Endothelial cell of umbilical vein (primary cell): Measurements from ENCODE around the gene EPHA10. TPM values are rescaled to one million over a fixed set of nuclear protein-coding genes. Genes with fewer than 3 reads are reported as not detected.

Source experiments
- BruUV-seq: library from RNA; stranded (reverse); fragments of 400-500 nt; replicated peaks from 2 replicates; lab custom pipeline; 2021; lab: Mats Ljungman, UMichigan
- CTCF ChIA-PET: fragments of 300-600, 350-600 bp; sonication (Branson Sonifier 250); formaldehyde crosslinking; loops from one replicate; lab custom pipeline; 2021; ENCODE audit warnings: antibody characterized with exemption, inconsistent platforms; lab: Charles Lee
- POLR2A ChIA-PET: fragments of 300-600, 350-600 bp; sonication (Branson Sonifier 250); formaldehyde crosslinking; loops from one replicate; lab custom pipeline; 2021; ENCODE audit warnings: antibody characterized with exemption, inconsistent platforms; lab: Charles Lee
- DNase-seq: peaks from one replicate; pipeline ENCODE4 v3.0.0-alpha.2; 2011; ENCODE audit warnings: low read depth, low spot score
- FAIRE-seq: peaks from 2 replicates; lab custom pipeline; 2011; peaks lifted over from hg19 to GRCh38; lab: Jason Lieb, UNC
- H2AFZ ChIP-seq: 2 replicates; pipeline ENCODE4 v1.6.0; 2012; ENCODE audit warnings: low read depth, low read length, control low read depth, inconsistent platforms
- H3K27ac ChIP-seq: 2 replicates; pipeline ENCODE4 v1.5.1; 2011; ENCODE audit warnings: low read depth, mild to moderate bottlenecking, control low read depth, low read length, moderate library complexity; ENCODE audit not compliant: insufficient read depth
- H3K27me3 ChIP-seq, 2 experiments: 2 replicates each; pipeline versions ENCODE4 v1.6.0 to v1.6.1; 2011; ENCODE audit warnings: low read length in 2 of 2, mixed read lengths in 1 of 2; ENCODE audit not compliant: control insufficient read depth in 2 of 2, insufficient read depth in 2 of 2
- H3K36me3 ChIP-seq, 2 experiments: 2 replicates in 1 of 2; 3 replicates in 1 of 2; pipeline ENCODE4 v1.5.1; 2011; ENCODE audit warnings: low read length in 2 of 2, mild to moderate bottlenecking in 1 of 2, moderate library complexity in 1 of 2; ENCODE audit not compliant: control insufficient read depth in 2 of 2, insufficient read depth in 2 of 2; ENCODE audit errors: extremely low read depth in 1 of 2
- H3K4me1 ChIP-seq: 3 replicates; pipeline ENCODE4 v1.5.1; 2011; ENCODE audit warnings: mild to moderate bottlenecking, low read length; ENCODE audit not compliant: control insufficient read depth, insufficient read depth; ENCODE audit errors: extremely low read depth
- H3K4me2 ChIP-seq: 2 replicates; pipeline ENCODE4 v1.6.1; 2011; ENCODE audit warnings: low read length, control low read depth, mixed read lengths; ENCODE audit not compliant: insufficient read depth
- H3K4me3 ChIP-seq, 3 experiments: fragments of 200-600 bp in 1 of 3; sonication (generic), shearing (Covaris generic) in 1 of 3; replicated peaks in 1 of 3; 2 replicates each; pipeline ENCODE4 v1.5.1; 2011 to 2016; ENCODE audit warnings: control low read depth in 3 of 3, low read length in 3 of 3, mild to moderate bottlenecking in 2 of 3, inconsistent platforms in 1 of 3, low read depth in 1 of 3, moderate library complexity in 1 of 3; ENCODE audit not compliant: insufficient read depth in 1 of 3
- H3K79me2 ChIP-seq: 2 replicates; pipeline ENCODE4 v1.6.0; 2012; ENCODE audit warnings: low read length, inconsistent platforms; ENCODE audit not compliant: control insufficient read depth, insufficient read depth
- H3K9ac ChIP-seq: replicated peaks from 2 replicates; pipeline ENCODE3; 2011; ENCODE audit warnings: low read length, control low read depth; ENCODE audit not compliant: insufficient read depth; ENCODE audit errors: extremely low read depth
- H3K9me1 ChIP-seq: replicated peaks from 3 replicates; pipeline ENCODE4 v1.6.0; 2011; ENCODE audit warnings: mild to moderate bottlenecking, low read length; ENCODE audit not compliant: control insufficient read depth, insufficient read depth; ENCODE audit errors: extremely low read depth
- H3K9me3 ChIP-seq: replicated peaks from 2 replicates; pipeline ENCODE4 v1.5.1; 2012; ENCODE audit warnings: low read length, inconsistent platforms; ENCODE audit not compliant: control insufficient read depth, insufficient read depth
- H4K20me1 ChIP-seq: replicated peaks from 2 replicates; pipeline ENCODE3; 2011; ENCODE audit warnings: mild to moderate bottlenecking, low read length; ENCODE audit not compliant: control insufficient read depth, insufficient read depth; ENCODE audit errors: extremely low read depth
- CTCF ChIP-seq, 2 donors: IDR thresholded peaks; 1 replicate in 1 of 2; 2 replicates in 1 of 2; pipeline ENCODE4 v1.5.1; 2011; ENCODE audit warnings: low read length in 2 of 2, mild to moderate bottlenecking in 2 of 2, moderate library complexity in 2 of 2, control low read depth in 1 of 2, inconsistent platforms in 1 of 2, low read depth in 1 of 2; ENCODE audit not compliant: insufficient read depth in 1 of 2; ENCODE audit errors: extremely low read depth in 1 of 2
- EZH2 ChIP-seq: IDR thresholded peaks from 2 replicates; pipeline ENCODE4 v1.6.1; 2012; ENCODE audit warnings: borderline replicate concordance, low read depth, mild to moderate bottlenecking, moderate library complexity, low read length, inconsistent platforms; ENCODE audit not compliant: severe bottlenecking
- FOS ChIP-seq: IDR thresholded peaks from 2 replicates; pipeline ENCODE4 v1.6.1; 2011; ENCODE audit warnings: mild to moderate bottlenecking, low read length, moderate library complexity, borderline replicate concordance; ENCODE audit not compliant: insufficient read depth
- GATA2 ChIP-seq: IDR thresholded peaks from 2 replicates; pipeline ENCODE4 v1.7.0; 2011; ENCODE audit warnings: low read depth, mild to moderate bottlenecking, moderate library complexity, mixed read lengths, low read length; ENCODE audit not compliant: insufficient read length, insufficient read depth
- JUN ChIP-seq: IDR thresholded peaks from 2 replicates; pipeline ENCODE4 v1.6.1; 2011; ENCODE audit warnings: borderline replicate concordance, low read depth; ENCODE audit not compliant: insufficient read length, insufficient read depth
- MAX ChIP-seq: IDR thresholded peaks from 2 replicates; pipeline ENCODE4 v1.6.1; 2011; ENCODE audit not compliant: insufficient read depth, insufficient read length
- MYC ChIP-seq: IDR thresholded peaks from one replicate; pipeline ENCODE4 v1.6.1; 2011; ENCODE audit warnings: mild to moderate bottlenecking, low read depth, low read length
- POLR2A ChIP-seq: IDR thresholded peaks from 2 replicates; pipeline ENCODE4 v1.6.1; 2012; ENCODE audit warnings: low read depth, mild to moderate bottlenecking, control low read depth, low read length
- POLR2AphosphoS5 ChIP-seq: IDR thresholded peaks from 2 replicates; pipeline ENCODE4 v1.6.1; 2012; ENCODE audit warnings: low read depth, mild to moderate bottlenecking, control low read depth, low read length, moderate library complexity; ENCODE audit not compliant: insufficient read depth
- dilution Hi-C: fragments of 300-500 bp; cut with MboI; formaldehyde crosslinking; loops from one replicate; pipeline ENCODE4 v1.15.0; 2019; ENCODE audit warnings: low sequenced_read_pairs; ENCODE audit not compliant: extremely low pct_ligation_motif_present
- intact Hi-C: fragments of 100-400 bp; cut with micrococcal nuclease; formaldehyde crosslinking; loops from one replicate; pipeline ENCODE4 v1.10.0; 2022
- polyA plus RNA-seq, 4 experiments: library from polyadenylated mRNA; depleted of rRNA in 3 of 4; stranded (reverse) in 3 of 4; unstranded in 1 of 4; fragments of >200 nt; gene quantifications; 2 replicates each; pipeline versions ENCODE4 v1.2.1 to v1.2.3, GENCODE V29; 2011 to 2012; ENCODE audit warnings: missing spikeins in 1 of 4
- total RNA-seq: library from RNA; stranded (reverse); gene quantifications from 2 replicates; pipeline ENCODE4 v1.2.3, GENCODE V29; 2021

EPHA10 gene
- total and polyA plus RNA-seq, 2 donors (not counting 3 experiments of a cell fraction or from before 2014, with no cell fraction given): not detected

- H3K4me1 ChIP-seq: peaks cover 2% of the 10 kb centered on the region
- H3K36me3 ChIP-seq: peaks cover 3 to 4% of the 10 kb centered on the region in 2 experiments
- dilution Hi-C loops: no loop called here
- H4K20me1 ChIP-seq: no peaks in the 10 kb centered on the region
- ChIA-PET POLR2A (interaction anchor here (1.4 kb wide), 1 partner anchor 11 kb away, joined by 3 read pairs; no protein-coding TSS in a partner anchor), CTCF (interaction anchor here (1.5 kb wide), 1 partner anchor 62 kb away, joined by 4 read pairs; no protein-coding TSS in a partner anchor)
- BruUV-seq: no TSS peak
- DNase-seq: no peak
- TF ChIP-seq MAX (no peak), GATA2 (no peak), JUN (no peak), EZH2 (no peak), CTCF (IDR thresholded peaks at IDR 0.05; ENCODE audit: extremely low read depth in 1 of 2, insufficient read depth in 1 of 2, low read depth in 1 of 2, low read length in 2 of 2) (no peak), POLR2AphosphoS5 (no peak), MYC (no peak), FOS (no peak), POLR2A (no peak)
- H3K27ac ChIP-seq: no peak overlapping the region
- peaks cover 2 to 10% of the 10 kb centered on the region in 2 experiments for H3K27me3 ChIP-seq
- H3K9me1 ChIP-seq: no peaks in the 10 kb centered on the region
- no peaks in the 10 kb centered on the region for H3K79me2 ChIP-seq
- H3K9me3 ChIP-seq: no peaks in the 10 kb centered on the region
- FAIRE-seq: no peak
- H3K9ac ChIP-seq: no peak overlapping the region
- no peak overlapping the region for H3K4me3 ChIP-seq
- H2AFZ ChIP-seq: no peak overlapping the region
- H3K4me2 ChIP-seq: no peak overlapping the region
- intact Hi-C loops: no loop called here
Observed at GRCh38 chr1:37797750-37798345, 32.9 kb upstream of the EPHA10 start.
